ENCODE measurements around the gene HCFC2. TPM values are rescaled to one million over a fixed set of nuclear protein-coding genes. Genes with fewer than 3 reads are reported as not detected.

The HCFC2 gene
- total and polyA plus RNA-seq, 9 of the 15 experiments (the other 6 are each of a cell fraction or from before 2014, with no cell fraction given), result 1.2 to 6.5 (median 3.8) TPM

- TF ChIP-seq REST (IDR thresholded peaks at IDR 0.05; ENCODE audit: borderline replicate concordance) (peak; percentile 58; the same call in 1 of the 2 replicates), REST (CRISPR knock-in tag; IDR thresholded peaks at IDR 0.05; ENCODE audit: low read depth) (no peak), ZNF398 (CRISPR knock-in tag; IDR thresholded peaks at IDR 0.05) (no peak), ZNF280A (IDR thresholded peaks at IDR 0.05; ENCODE audit: low read depth, partially characterized antibody) (peak; percentile 31), SLC30A9 (CRISPR knock-in tag; IDR thresholded peaks at IDR 0.05) (no peak), CBX3 (IDR thresholded peaks at IDR 0.05; ENCODE audit: borderline replicate concordance in 1 of 2, low read length in 2 of 2) (peak in 1 of 2 experiments; percentile 89; a peak in 2 of 3 replicates), RNF2 (IDR thresholded peaks at IDR 0.05) (no peak), SRSF3 (IDR thresholded peaks at IDR 0.05; ENCODE audit: insufficient read depth, low read length) (no peak), HNRNPLL (IDR thresholded peaks at IDR 0.05; ENCODE audit: low read depth, low read length, poor library complexity, severe bottlenecking) (no peak), CTCF (IDR thresholded peaks at IDR 0.05 in 2 of 3, conservative IDR thresholded peaks at IDR 0.05 in 1 of 3; ENCODE audit: insufficient read depth in 2 of 3, low read depth in 1 of 3, low read length in 3 of 3) (peak; percentile 63 to 81 (median 75)), IRF2 (CRISPR knock-in tag; IDR thresholded peaks at IDR 0.05) (no peak), DIDO1 (tag; IDR thresholded peaks at IDR 0.05; ENCODE audit: low read depth) (no peak), MAFF (IDR thresholded peaks at IDR 0.05; ENCODE audit: low read length) (no peak), HDAC2 (IDR thresholded peaks at IDR 0.05) (no peak), NONO (IDR thresholded peaks at IDR 0.05; ENCODE audit: low read depth in 2 of 2, low read length in 1 of 2) (no peak)
These were observed 6.5 kb upstream of the HCFC2 start (continued) for GRCh38 chr12:104057771-104058197.
